GM19240 (cell line): ENCODE results near the gene DNAJC7.
"Not testable (repeated sequence)": the region's sequence is repeated elsewhere in the genome, so short reads cannot be mapped to it uniquely, and the experiment has no call there.

Experiments
- DNase-seq: peaks from one replicate; pipeline ENCODE4 v3.0.0; 2011; ENCODE audit warnings: low spot score; ENCODE audit not compliant: insufficient read length

The DNAJC7 gene

DNA sequence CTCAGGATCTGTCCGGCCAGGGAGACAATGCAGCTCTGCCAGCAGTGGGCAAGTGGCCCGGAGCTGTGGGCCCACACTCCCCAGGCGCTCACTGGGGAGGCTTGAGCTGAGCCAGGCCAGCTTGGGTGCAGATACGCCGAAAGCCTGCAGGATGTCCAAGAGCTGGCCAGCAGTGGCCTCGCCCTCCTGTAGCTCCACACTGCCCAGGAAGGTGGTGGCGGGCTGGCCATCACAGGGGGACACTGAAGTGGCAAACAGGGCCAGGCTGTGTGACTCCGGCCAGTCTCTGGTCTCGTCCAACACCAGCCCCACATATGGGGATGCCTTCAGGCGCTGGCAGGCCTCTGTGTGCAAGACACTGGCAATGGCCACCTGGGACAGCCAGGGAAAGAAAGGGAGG is 23.6 kb upstream of the DNAJC7 start:
- no peak for DNase-seq

DNA sequence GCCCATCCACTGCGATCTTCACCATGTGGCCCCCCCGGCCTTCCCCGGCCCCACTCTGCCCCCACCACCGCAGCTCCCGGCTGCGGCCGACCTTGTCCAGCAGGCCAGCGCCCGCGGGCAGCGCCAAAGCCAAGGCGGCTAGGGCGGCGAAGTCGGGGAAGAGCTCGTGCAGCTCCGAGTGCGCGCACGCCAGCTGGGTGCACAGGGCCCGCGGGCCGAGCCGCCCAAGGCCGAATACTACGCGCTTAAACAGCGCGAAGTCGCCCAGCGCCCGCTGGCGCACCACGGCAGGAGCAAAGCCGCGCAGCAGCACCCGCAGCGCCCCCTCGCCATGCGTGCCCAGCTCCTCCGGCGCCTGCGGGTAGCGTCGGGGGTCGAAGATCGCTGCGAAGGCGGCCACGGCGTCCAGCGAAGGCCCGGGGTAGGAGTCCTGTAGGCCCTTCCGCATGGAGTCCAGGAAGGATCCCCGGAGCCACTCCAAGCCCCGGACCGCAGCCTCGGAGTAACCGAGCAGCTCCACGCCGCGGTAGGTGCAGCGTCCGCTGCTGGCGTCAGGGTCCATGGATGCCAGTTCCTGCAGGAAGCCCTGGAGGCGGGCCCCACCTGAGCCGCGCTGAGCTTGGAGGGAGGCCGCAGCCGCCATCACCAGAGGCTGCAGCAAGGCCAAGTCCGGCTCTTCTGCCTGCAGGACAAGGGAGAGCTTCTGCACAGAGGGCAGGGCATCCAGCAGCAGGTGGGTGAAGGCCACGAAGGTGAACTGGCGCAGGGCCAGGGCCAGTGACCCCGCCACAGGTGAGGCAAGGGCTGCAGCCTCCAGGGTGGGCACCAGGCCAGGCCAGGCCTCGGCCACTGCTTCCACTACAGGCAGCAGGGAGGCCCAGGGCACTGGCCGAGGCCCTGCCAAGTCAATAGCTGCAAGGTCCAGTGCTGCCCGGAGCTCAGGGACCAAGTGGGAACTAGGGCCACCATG is 22.8 kb upstream of the DNAJC7 start:
- DNase-seq = no peak

DNA sequence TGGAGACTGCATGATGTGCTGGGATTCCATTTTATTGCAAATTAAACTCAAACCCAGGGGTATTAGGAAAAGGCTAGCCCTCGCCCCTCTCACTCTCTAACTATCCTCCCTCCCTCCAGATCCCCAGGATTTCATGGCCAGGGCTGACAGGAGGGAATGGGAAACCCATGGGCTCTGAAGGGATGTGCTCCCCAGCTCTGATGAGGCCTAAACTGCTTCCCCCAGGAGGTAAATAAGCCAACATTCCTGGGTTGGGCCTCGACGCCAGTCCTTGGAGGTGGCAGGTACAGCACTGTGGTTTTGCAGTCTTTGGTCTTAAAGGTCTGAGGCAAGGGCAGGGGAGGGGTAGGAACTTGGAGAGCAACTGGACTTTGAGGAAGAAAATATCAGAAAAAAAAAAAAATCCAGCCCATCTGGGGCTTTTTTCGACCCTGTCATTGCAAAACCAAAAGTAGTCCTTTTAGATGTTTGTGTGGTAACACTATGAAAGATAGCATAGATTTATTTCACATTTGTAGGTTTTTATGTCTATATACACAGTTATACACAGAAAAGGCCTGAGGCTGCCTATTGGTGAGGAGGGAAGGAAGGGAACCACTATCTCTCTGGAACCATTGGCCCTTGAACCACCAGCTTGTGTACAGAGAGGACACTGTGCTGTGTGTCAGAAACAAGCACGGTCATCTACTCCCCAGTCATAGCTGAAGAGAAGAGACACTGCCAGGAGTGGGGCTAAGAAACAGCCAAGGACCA is 21.2 kb upstream of the DNAJC7 start:
- DNase-seq = no peak

DNA sequence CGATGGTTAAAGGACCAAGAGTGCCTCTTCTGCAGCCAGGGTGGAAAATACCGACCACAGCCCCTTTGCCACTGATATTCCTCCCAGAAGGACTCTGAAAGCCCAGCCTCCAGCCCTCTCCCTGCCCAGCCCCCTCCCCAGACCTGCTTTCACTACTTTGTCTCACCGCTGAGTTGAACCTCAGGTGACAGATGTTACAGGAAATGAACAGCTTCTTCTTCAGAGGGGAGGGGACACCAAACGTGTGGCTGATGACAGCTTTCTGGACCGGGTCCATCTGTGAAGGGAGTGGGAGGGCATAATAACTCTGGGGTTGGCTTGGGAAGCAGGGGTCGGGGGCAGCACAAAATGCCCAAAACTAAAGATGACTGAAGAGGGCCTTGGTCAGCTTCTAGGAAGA is 16.8 kb upstream of the DNAJC7 start:
- no peak for DNase-seq

DNA sequence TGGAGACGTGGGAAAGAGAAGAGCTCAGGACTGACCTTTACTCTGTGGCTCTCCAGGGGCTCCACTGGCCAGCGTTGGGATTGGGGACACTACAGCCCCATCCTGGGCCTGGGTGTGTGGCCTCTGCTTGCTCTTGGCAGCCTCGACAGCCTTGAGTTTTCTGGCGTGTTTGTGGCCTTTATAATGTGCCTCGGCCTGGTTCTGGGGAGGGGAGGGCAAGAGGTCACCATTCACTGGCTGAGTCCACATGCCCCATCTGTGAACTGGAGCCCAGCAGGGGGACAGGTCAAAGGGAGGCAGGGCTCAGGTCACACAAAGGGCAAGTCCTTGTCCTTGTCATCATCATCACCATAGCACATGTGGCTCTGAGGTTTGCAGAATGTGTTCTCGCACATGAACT is 14.3 kb upstream of the DNAJC7 start:
- no peak for DNase-seq

DNA sequence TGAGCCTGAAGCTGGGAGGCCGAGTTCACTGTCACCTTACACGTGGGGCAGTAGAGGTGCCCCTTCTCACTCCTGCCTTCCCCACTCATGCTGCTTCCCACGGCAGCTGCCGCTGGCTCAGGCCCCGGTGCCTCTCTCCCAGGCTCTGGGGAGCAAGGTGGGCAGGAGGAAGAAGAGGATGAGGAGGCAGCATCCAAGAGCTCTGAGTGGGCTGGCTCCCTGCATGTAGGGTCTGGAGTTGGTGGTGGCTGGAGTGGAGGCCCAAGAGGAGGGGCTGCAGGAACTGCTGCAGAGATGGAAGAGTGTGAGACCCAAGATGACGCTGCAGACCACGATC is 11.5 kb upstream of the DNAJC7 start:
- no peak for DNase-seq

DNA sequence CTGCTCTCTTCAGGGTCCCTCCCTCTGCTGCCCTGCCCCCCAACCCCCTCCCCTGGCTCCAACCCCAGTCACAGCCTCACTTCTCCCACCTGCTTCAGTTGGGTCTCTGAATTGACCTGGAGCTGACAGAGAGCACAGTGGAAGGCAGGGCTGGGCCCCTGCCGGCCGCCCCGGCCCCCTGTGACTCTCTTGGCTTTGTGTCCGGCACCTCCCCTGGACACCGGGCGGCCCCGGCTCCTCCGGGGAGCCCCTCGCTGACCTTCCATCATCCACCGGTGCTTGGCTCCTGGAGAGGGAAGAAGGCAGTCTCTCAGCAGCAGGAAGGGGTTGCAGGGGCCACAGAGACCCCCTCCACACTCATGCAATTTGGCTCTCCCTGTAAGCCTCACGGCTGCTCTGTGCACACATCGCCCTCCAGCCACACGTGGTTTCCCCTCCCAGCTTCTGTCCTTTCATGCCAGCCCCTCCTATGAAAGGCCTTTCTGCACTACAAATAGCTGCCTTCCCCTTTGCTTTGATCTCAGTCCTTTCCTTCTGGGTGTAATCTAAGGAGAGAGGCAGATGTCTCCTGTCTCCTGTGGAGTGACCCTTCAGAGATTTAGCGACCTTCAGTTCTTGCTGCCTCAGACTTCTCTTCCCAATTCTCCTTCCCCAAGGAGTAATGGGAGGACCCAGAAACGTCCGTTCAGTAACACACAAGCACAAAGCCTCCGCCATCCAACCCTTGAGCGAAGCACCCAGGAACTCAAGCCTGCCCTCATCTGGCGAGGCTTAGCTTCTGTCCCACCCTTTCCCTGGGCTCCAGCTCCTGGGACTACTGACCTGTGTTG is 10.9 kb upstream of the DNAJC7 start:
- no peak for DNase-seq

DNA sequence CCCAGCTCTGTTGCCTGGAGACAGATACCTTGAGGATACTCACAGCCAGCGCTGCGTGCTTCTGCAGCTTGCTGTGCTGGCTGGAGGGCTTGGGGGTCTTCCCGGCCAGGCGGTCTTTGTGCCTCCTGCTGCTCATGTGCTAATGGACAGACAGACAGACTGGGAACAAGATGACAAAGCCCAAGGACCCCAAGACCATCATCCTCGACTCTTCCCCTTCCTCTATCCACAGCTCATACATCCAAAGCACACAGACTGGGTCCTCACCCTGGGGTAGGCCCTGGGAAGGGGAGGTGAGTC is 10.3 kb upstream of the DNAJC7 start:
- DNase-seq = no peak

DNA sequence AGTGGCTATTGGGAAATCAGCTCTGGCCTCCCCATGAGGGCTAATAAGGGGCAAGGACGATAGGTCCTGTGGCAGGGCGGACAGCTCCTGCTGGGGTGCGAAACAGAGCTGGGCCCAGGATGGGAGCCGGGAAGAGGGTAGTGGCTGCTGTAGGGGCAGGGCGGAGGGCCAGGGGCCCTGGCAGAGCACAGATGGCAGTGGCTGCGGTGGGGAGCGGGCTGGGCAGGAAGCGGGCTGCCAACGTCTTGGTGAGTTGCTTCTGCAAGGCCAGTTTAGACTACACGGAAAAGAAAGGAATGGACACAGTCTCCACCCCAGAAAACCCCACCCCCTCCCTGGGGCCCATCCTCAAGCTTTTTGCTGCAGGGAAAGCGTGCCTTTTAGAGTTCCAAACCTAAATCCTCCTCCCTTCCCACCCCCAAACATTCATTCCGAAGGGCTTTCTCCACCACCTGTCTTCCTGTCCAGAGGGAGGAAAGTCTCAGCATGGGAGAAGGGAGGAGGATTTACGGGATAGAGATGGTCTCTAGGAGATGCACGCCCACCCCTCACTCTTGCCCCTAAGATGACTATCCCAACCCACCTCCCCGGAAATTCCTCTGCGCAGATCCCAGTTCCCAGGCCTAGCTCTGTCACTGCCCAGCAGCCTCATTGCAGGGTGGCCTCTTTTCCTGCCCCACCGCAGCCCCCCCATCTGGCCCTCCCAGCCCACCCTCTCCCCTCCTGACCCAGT is 9.8 kb upstream of the DNAJC7 start:
- no peak for DNase-seq

DNA sequence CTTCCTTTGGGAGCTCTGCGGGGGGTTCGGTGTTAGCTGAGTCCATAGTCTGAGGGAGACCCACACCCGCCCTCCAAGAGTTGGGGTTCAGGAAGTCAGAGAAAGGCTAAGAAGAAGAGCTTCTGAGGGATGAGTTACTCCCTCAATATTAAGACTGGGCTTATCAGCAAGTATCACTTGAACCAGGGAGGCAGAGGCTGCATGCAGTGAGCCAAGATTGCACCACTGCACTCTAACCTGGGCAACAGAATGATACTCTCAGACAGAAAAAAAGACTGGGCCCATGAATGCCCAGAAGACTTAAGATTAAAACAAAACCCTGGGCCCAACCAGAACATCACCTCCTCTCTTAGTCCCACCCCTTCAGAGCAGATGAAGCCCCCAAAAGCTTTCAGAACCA is 8.7 kb upstream of the DNAJC7 start:
- DNase-seq = no peak

DNA sequence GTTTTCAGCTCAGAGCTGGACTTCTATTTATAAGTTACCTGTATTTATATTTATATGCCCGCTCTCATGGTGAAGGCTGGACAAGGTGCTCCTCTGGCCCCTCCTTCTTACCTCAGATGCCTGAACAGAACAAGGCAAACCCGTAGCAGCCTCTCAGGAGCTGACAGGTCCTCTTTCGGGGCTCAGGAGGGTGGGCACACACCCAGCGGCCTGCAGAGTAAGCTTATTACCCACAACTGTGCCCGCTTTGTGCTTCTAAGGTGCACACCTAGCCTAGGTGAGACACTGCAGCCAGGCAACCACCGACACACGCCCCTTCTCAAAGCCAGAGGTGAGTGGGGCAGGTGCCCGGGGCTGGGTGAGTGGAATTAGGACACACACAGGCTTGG is 7.9 kb upstream of the DNAJC7 start:
- no peak for DNase-seq

DNA sequence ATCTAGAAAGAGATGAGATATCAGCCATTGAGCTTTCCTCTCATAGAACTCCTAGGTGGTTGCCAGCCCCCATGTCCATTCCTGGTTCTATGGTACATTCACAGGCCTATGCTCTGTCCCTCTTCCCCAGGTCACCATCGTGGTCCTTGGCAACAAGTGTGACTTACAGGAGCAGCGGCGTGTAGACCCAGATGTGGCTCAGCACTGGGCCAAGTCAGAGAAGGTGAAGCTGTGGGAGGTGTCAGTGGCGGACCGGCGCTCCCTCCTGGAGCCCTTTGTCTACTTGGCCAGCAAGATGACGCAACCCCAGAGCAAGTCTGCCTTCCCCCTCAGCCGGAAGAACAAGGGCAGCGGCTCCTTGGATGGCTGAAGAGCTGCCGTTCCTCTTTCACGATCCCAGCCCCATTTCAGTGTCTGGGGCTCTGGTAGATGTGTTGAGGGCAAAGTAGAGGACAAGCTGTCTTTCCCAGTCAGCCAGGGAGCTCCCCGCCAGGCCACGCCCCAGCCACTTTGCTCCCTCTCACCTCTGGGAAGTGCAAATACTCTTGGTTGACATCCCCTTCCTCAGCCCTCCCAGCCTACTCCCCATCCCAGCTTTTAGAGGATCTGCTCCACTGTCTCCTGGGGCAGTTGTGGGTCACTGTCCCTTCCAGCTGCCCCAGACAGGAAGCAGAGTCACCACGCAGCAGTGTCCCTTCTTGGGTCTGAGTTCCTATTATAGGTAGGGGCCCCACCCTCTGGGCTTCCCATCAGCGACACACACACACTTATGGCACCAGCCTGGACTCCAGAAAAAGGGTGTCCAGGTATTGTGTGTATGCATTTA is 6.5 kb upstream of the DNAJC7 start:
- DNase-seq = no peak

DNA sequence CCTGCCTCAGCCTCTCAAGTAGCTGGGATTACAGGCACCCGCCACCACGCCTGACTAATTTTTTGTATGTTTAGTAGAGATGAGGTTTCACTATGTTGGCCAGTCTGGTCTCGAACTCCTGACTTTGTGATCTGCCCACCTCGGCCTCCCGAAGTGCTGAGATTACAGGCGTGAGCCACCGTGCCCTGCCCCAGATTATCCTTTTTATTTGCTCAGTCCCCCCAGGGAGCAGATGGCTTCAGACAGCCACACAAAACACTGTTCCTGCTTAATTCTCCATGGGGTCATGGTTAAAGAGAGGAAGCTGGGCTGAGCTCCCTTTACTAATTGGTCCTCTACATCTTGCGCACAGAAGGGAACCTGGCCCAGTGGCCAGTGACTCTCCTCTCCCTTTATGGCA is 3.6 kb upstream of the DNAJC7 start:
- not testable (repeated sequence) for DNase-seq

DNA sequence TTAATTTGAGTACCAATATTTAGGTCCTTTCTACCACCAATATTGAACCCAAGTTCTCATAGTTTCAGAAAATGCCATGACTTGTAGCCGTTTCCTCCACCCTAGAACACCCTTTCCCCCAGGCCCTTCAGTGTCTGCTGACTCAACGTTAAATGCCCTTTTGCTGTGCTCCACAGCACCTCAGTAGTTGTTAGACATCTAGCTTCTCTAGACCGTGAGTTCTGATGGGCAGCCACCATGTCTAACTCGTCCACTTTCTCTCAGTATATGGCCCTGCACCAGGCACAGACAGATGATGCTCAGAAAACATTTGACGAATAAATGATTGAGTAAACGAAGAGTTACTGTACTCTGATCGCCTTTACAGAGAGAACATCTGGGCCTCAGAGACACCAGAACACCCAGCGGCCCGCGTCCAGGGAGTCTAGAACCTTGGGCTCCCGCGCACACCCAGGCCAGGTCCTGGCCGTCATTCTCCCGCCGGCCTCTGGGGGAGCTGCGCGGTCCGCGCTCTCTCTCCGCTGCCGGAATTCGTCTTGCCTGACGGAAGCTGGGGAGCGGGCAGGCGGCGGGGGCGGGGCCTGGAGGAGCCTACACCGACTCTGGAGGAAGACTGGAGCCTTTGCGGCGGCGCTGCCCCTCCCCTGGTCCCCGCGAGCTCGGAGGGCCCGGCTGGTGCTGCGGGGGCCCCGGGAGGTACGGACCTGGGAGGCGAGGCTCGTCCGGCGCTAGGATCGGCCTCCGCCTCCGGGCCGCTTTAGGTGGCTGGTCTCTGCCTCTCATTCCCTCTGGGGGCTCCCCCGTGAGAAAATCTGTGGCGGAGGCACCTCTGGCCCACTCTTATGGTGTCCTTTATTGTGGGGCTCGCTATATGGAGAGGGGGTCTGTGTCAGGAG is 2.5 kb upstream of the DNAJC7 start, which contains the start of gene NKIRAS2:
NKIRAS2 (plus strand) TSS at position 582 of the 896 bp plus-strand sequence. CDS start 1,488 bp downstream, outside the sequence.
- DNase-seq = peak; percentile 84

DNA sequence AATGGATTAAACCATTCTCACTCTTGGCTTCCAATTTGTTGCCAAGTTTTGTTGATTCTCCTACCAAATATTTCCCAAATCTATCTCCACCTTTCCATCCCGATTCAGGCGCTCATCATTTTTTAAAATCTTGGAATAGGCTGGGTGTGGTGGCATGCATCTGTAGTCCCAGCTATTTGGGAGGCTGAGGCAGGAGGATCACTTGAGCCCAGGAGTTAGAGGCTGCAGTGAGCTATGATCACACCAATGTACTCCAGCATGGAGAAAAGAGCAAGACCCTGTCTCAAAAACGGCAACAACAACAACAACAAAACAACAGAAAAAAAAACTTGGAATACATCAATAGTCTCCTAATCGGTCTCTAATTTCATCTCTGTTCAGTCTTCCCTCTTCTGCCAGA is 1.7 kb upstream of the DNAJC7 start:
- DNase-seq = no peak

DNA sequence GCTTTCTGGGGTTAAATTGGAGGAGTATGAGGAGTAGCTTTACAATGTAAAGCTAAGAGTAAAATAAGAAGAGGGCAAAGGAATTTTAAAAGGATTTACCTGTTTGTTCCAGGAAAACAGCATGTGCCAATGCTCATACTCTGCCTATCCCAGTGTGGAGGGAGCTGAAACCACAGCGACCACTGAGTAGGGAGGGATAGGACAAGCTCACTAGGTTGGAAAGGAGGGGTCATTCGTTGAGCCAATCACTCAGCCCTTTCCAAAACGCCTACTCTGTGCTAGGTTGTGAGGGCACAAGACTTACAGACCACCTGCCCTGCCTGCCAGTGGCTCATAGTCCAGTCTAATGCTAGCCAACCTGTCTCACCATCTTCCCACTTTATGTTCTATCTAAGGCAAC is 1.1 kb upstream of the DNAJC7 start:
- no peak for DNase-seq

DNA sequence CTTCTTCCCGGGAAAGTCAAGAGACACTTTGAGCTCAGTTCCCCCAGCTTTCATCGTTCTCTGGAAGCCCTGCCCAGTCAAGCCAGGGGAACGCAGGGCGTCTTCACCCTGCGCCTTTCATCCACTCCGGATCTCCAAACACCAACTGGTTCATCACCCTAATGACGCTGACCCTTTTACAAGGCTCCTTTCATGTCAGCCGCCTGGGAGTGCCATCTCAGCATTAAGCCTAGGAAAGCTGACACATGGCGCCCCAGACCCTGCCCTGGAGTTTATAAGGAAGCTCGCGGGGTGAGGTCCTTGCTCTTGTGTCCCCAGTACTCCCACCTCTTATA is 594 bp upstream of the DNAJC7 start:
- DNase-seq = no peak

DNA sequence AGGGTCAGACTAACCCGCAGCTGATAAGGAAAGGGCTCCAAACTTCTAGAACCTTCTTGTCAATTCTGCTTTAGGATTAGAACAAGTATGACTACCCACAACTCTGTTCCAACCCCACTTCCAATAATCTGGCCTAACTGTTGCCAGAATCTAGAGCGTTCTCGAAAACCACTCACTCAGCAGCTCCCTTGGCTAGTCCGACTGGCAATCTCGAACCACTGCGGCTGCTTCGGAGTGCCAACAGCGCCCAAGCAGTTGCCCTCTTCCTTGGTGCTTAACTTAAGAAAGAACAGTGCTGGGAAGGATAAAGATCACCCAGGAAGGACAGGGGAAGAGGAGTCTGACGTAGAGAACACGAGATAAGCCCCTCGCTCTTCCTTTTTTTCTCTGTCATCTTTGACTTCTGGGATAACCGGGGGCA is 818 bp downstream of the DNAJC7 start:
- no peak for DNase-seq

DNA sequence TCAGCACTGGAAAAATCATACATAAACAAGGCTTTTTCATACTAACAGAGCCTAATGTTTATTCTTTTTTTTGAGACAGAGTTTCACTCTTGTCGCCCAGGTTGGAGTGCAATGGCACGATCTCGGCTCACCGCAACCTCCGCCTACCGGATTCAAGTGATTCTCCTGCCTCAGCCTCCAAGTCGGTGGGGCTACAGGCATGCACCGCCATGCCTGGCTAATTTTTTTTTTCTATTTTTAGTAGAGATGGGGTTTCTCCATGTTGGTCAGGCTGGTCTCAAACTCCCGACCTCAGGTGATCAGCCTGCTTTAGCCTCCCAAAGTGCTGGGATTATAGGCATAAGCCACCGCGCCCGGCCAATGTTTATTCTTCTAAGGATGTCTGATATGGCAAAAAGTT is 3.5 kb downstream of the DNAJC7 start:
- not testable (repeated sequence) for DNase-seq
